Activated naive CD8-positive, alpha-beta T cell treated with anti-CD3 and anti-CD28 coated beads, Interleukin-2, amount 50 U/mL, for 24 hours (primary cell): ENCODE data around the gene MID2.
"Not testable (repeated sequence)": the region's sequence is repeated elsewhere in the genome, so short reads cannot be mapped to it uniquely, and the experiment has no call there.

Experiments used
- ATAC-seq: fragments of 150-1000 bp; cut with Tn5 transposase; one replicate; pipeline ENCODE4 v1.10.0; 2021
- DNase-seq: peaks from one replicate; pipeline ENCODE4 v3.0.0; 2021
- H3K27ac Mint-ChIP-seq: one replicate; pipeline ENCODE4 v1.8.0; 2021; ENCODE audit warnings: mild to moderate bottlenecking, mixed read lengths
- H3K27me3 Mint-ChIP-seq: one replicate; pipeline ENCODE4 v1.8.0; 2021; ENCODE audit warnings: mixed read lengths
- H3K36me3 Mint-ChIP-seq: one replicate; pipeline ENCODE4 v1.8.0; 2021; ENCODE audit warnings: low read depth, mixed read lengths
- H3K4me1 Mint-ChIP-seq: one replicate; pipeline ENCODE4 v1.8.0; 2021; ENCODE audit warnings: mixed read lengths
- H3K4me3 Mint-ChIP-seq: one replicate; pipeline ENCODE4 v1.8.0; 2021; ENCODE audit warnings: mild to moderate bottlenecking, moderate library complexity, mixed read lengths
- H3K9me3 Mint-ChIP-seq: one replicate; pipeline ENCODE4 v1.8.0; 2021; ENCODE audit warnings: mixed read lengths

Gene MID2

GRCh38 chrX:107955337-107955736 is 129.7 kb downstream of the MID2 start:
- H3K27me3 Mint-ChIP-seq, H3K27ac Mint-ChIP-seq, H3K4me3 Mint-ChIP-seq, ATAC-seq, H3K9me3 Mint-ChIP-seq, DNase-seq, H3K36me3 Mint-ChIP-seq, H3K4me1 Mint-ChIP-seq: not testable (repeated sequence)

GRCh38 chrX:107968623-107969022 is 143.0 kb downstream of the MID2 start:
- DNase-seq (no peak), ATAC-seq (no peak)
- no peaks in the 10 kb centered on the region for H3K27me3 Mint-ChIP-seq
- no peaks in the 10 kb centered on the region for H3K4me1 Mint-ChIP-seq
- H3K4me3 Mint-ChIP-seq, result no peak overlapping the region
- no peaks in the 10 kb centered on the region for H3K36me3 Mint-ChIP-seq
- H3K27ac Mint-ChIP-seq, result no peak overlapping the region
- no peaks in the 10 kb centered on the region for H3K9me3 Mint-ChIP-seq

- Mint-ChIP-seq H3K27ac (no peak overlapping the region), H3K27me3 (no peaks in the 10 kb centered on the region), H3K4me3 (no peak overlapping the region), H3K9me3 (no peaks in the 10 kb centered on the region), H3K36me3 (no peaks in the 10 kb centered on the region), H3K4me1 (no peaks in the 10 kb centered on the region)
- DNase-seq, result no peak
- ATAC-seq, result no peak
These were observed 144.4 kb downstream of the MID2 start for GRCh38 chrX:107970073-107970472.

- H3K27ac Mint-ChIP-seq, result no peak overlapping the region
- H3K4me3 Mint-ChIP-seq, result no peak overlapping the region
- DNase-seq (no peak), ATAC-seq (no peak)
- H3K36me3 Mint-ChIP-seq, result no peaks in the 10 kb centered on the region
- H3K9me3 Mint-ChIP-seq, result no peaks in the 10 kb centered on the region
- H3K27me3 Mint-ChIP-seq, result no peaks in the 10 kb centered on the region
- no peaks in the 10 kb centered on the region for H3K4me1 Mint-ChIP-seq
These were observed 146.0 kb downstream of the MID2 start for GRCh38 chrX:107971636-107972035.
